ENCODE results near the gene HIP1R.

DNA sequence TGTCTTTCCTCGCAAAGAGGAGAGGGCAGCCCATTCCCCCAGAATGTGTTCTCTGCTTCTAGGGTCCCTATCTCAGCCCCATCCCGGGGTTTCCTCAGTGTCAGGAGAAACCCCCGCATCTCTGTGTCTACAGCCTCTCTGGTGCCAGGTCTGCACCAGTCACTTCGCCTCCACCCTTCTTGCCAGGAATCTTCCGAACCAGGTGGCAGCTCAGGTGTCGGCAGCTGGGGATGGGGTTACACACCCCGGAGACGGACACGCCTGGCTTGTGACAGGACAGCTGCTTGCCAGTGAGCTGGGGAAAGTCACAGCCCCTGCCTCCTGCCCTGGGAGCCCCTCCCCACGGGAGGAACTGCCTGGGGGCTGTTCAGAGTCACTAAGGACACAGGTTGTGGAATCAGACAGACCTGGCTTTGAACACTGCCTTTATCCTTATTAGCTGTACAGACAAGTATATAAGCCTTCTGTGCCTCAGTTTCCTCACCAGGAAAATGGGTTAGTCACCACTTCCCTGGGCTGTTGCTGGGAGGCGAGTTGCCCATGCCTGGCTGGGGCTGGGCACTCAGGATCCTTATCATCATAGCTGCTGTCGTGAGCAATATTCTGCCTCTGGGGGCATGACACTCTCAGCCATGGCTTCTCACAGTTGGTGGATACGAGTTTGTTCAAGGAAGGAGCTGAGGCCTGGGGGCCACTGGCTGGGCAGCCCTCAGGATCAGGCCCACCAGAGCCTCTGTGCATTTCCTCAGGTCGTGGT, 10.8 kb downstream of the HIP1R start:
- TF ChIP-seq, protein P1, sequence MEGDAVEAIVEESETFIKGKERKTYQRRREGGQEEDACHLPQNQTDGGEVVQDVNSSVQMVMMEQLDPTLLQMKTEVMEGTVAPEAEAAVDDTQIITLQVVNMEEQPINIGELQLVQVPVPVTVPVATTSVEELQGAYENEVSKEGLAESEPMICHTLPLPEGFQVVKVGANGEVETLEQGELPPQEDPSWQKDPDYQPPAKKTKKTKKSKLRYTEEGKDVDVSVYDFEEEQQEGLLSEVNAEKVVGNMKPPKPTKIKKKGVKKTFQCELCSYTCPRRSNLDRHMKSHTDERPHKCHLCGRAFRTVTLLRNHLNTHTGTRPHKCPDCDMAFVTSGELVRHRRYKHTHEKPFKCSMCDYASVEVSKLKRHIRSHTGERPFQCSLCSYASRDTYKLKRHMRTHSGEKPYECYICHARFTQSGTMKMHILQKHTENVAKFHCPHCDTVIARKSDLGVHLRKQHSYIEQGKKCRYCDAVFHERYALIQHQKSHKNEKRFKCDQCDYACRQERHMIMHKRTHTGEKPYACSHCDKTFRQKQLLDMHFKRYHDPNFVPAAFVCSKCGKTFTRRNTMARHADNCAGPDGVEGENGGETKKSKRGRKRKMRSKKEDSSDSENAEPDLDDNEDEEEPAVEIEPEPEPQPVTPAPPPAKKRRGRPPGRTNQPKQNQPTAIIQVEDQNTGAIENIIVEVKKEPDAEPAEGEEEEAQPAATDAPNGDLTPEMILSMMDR (CRISPR knock-in tag; IDR thresholded peaks at IDR 0.05), result no peak
- TF ChIP-seq ZNF282 (IDR thresholded peaks at IDR 0.05; ENCODE audit: partially characterized antibody), result no peak
- TF ChIP-seq HNF4A (CRISPR knock-in tag; IDR thresholded peaks at IDR 0.05), result no peak
- no peak for TF ChIP-seq NFE2 (CRISPR knock-in tag; IDR thresholded peaks at IDR 0.05)
- no peak for TF ChIP-seq HDAC2 (CRISPR knock-in tag; IDR thresholded peaks at IDR 0.05)
- TF ChIP-seq DNMT1 (CRISPR knock-in tag; IDR thresholded peaks at IDR 0.05), result no peak
- no peak for TF ChIP-seq TGIF2 (CRISPR knock-in tag; IDR thresholded peaks at IDR 0.05)
- TF ChIP-seq ZNF530 (CRISPR knock-in tag; IDR thresholded peaks at IDR 0.05; ENCODE audit: low read depth), result no peak
- TF ChIP-seq SMC3 (IDR thresholded peaks at IDR 0.05; ENCODE audit: low read length), result no peak
- TF ChIP-seq, protein P2, sequence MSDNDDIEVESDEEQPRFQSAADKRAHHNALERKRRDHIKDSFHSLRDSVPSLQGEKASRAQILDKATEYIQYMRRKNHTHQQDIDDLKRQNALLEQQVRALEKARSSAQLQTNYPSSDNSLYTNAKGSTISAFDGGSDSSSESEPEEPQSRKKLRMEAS (IDR thresholded peaks at IDR 0.05), result no peak
- TF ChIP-seq ZNF724P (CRISPR knock-in tag; IDR thresholded peaks at IDR 0.05; ENCODE audit: borderline replicate concordance), result no peak

All from HepG2 (cell line).